Cerebellar nuclear complex (tissue), 1 donor: ENCODE results near the gene LMF1.
"Not testable (repeated sequence)": the region's sequence is repeated elsewhere in the genome, so short reads cannot be mapped to it uniquely, and the experiment has no call there.

Experiments used
- DNase-seq, 2 experiments: peaks; one replicate each; lab custom pipeline; 2025; lab: John Stamatoyannopoulos, UW

Gene LMF1

GRCh38 chr16:850668-851067 is 120.1 kb downstream of the LMF1 start:
- DNase-seq: no peak

DNA sequence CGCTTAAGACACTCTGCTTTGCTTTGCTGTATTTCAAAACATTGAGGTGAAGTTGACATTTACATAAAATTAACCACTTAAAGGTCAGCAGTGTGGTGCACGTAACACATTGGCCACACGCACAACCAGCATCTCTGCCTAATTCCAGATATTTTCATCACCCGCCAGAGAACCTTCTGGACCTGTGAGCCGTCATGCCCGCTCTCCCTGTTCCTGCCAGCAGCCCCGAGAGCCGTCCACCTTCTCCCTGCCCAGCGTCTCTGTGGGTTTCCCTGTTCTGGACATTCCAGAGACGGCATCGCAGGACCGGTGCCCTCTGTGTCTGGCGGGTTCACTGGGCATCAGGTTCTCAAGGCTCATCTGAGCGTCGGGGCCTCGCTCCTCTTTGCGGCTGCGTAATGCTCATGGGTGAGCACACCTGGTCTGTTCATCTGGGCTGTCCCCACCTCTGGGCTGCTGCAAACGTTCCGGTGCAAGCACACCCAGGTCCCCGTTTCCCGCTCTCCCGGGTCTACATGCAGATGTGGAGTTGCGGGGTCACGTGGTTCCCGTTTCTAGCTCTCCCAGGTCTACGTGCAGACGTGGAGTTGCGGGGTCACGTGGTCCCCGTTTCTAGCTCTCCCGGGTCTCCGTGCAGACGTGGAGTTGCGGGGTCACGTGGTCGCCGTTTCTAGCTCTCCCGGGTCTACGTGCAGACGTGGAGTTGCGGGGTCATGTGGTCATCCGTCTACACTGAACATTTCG is 122.1 kb downstream of the LMF1 start:
- DNase-seq: no peak

DNA sequence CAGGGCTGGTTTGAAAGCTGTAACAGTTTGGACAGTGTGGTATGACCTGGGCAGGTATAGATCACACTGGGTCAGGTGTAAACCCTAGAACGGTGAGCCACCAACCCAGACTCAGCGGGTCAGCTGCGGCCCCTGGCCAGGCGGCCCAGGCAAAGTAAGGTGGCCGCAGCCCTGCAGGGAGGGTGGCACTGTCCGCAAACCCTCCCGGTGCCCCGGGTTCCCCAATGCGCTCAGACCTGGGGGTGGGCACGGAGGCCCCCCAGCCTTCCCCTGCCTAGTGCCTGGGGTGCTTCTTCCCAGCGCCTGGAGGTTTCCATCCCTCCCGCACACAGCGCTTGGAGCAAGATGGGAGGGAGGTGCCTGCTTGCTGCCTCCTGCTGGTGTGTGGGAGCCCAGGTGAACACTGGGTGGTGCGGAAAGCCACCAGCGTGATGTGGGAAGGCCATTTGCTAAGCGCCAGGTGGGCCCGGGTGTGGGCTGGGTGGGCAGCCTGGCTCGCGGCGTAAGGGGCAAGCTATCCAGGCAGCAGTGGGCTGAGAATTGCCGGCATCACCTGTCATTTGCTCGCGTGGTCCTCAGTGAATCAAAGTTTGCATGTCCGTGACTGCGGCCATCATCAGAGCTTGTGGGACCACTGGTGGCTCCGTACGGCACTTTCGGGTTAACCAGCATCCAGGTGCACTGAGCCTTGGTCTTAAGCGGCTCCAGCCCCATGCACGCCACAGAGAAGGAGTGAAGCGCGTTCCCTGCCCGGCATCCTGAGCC is 122.9 kb downstream of the LMF1 start:
- no peak for DNase-seq

DNA sequence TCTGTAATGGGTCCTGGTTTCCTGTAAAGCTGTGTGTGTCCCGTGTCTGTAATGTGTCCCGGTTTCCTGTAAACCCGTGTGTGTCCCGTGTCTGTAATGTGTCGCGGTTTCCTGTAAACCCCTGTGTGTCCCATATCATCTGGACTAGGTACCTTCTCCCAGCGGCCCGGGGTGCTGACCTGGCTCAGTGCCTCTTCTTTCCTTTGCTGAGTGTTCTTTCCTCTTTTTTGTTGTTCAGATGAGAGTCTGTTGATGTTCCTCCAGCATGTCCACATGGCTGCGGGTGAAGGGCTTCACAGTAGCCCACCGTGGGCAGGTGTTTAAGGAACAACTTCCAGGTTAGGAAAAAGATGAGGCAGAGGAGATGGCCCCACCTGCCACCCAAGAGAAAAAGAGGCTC is 123.6 kb downstream of the LMF1 start:
- DNase-seq: no peak

- no peak for DNase-seq
Measured at GRCh38 chr16:845351-845745, 125.4 kb downstream of the LMF1 start.

- DNase-seq: no peak
Measured at GRCh38 chr16:844638-845350, 126.0 kb downstream of the LMF1 start.

GRCh38 chr16:843771-844170 is 127.0 kb downstream of the LMF1 start:
- DNase-seq: no peak

DNA sequence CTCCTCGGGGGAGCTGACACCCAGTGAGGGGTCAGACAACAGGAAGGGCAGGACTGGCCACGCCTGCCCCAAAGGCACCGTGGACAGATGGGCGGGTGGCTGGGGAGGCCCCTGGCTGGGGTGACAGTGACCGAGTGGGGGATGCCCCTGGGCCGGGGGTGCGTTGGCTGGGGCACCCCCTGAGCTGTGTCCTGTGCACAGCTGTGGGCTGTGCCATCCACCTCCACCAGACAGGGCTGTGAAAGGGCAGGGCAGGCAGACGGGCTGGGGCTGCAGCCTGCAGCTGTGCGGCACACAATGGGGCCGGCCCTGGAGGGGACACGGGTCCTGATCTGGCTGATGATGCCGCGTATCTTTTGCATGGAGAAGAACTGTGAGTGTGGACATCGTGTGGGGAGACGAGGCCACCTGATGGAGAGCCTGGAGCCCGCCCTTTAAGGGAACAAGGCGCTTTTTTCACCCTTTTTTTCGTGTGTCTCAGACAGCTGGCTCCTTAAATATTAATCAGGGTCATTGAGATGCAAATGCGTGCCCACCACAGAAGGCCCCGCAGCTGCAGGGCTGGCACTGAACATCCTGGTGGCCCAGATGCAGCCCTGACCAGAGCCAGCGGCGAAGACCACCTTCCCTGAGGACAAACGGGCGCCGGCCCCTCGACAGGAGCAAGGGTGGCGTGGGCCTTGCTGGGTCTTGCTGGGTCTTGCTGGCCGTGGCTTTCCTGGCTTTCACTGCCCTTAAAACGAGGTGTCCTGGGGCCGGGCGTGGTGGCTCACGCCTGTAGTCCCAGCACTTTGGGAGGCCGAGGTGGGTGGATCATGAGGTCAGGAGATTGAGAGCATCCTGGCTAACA is 127.8 kb downstream of the LMF1 start:
- DNase-seq: no peak

GRCh38 chr16:842061-842476 is 128.7 kb downstream of the LMF1 start:
- no peak for DNase-seq

DNA sequence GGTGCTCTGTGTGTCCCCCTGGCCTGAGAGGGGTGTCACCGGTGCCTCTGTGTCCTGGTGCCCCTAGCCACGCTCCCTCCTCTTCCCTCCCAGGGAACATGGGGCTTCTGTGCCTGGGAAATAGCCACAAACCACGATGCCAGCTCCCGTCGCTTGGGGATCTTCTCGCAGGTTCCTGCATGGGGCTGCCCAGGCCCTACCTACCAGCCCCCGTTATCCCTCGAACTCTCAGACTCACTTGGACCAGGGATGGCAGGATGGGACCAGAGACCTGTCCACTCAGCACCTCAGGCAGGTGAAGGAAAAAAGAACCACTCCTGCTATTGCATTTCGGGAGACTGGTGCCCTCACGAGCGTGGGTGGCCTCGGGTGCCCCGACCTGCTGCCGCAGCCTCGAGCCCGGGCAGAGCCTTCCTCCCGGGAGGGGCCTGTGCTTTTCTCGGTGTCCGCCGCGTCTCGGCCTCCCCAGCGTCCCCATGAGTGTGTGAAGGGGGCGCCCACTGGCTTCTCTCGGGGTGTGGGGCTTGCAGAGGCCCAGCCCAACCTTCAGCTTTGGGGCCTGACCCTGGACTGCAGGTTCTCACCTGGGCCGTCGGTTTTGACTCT is 129.2 kb downstream of the LMF1 start:
- DNase-seq: no peak

GRCh38 chr16:840561-841454 is 130.0 kb downstream of the LMF1 start:
- DNase-seq: no peak

DNA sequence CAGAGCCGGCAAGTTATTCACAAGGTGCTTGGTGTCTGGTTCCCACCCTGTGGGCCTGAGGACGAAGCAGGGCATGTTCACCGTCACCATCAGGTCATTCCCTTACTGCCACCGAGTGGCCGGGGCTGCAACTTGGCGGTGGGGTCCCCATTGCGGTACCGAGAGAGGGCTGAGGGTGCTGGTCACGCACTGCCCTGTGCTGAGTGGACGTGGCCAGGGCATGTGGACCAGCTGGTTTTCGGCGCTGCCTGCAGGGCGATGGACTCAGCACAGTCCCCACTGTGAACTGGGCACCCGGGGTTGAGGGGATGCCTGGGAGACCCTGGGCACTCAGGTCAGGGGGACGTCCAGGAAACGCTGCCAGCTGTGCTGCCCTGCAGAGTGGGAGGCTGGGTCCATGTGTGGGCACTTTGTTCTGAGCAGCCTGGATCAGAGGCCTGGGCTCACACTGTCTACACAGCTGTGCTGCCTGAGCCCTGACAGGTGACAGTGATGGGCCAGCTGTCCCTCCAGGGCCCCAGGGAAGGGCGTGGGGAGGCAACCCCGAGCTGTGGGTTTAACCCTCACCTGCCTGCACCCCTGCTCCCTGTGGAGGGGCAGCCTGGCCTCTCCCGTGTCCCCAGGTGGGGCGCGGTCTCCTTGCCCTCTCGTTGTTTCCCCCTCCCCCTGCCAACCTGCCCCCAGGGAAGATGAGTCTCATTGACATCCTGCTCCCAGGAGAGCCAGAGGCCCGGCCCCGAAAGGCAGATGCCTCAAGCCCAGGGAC is 131.0 kb downstream of the LMF1 start:
- no peak for DNase-seq

DNA sequence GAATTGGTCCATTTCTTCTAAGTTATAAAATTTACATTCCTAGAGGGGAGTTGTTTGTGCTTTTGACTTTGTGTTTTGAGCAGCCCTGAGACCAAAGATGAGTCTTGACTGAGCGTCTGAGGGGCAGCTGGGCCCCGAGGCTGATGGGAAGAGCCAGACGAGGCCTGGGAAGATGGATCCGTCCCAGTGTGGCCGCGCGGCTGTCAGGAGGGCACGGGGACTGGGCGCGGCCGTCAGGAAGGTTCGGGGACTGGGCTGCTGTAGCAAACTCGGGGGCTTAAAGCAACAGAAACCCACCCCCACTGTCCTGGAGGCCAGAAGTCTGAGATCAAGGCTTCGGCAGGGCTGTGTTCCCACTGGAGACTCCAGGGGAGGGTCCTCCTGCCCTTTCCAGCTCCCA is 132.0 kb downstream of the LMF1 start:
- DNase-seq: no peak

DNA sequence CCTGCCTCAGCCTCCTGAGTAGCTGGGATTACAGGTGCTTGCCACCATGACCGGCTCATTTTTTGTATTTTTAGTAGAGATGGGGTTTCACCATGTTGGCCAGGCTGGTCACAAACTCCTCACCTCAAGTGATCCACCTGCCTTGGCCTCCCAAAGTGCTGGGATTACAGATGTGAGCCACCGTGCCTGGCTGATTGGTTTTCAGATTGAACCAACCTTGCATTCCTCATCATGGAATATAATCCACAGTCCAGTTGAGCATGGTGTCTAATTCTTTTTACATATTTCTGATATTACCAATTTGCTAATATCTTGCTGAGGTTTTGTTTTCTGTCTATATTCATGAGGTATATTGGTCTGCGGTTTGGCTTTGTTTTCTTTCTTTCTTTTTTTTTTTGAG is 134.0 kb downstream of the LMF1 start:
- DNase-seq: not testable (repeated sequence)

GRCh38 chr16:836221-836620 is 134.6 kb downstream of the LMF1 start:
- no peak for DNase-seq

DNA sequence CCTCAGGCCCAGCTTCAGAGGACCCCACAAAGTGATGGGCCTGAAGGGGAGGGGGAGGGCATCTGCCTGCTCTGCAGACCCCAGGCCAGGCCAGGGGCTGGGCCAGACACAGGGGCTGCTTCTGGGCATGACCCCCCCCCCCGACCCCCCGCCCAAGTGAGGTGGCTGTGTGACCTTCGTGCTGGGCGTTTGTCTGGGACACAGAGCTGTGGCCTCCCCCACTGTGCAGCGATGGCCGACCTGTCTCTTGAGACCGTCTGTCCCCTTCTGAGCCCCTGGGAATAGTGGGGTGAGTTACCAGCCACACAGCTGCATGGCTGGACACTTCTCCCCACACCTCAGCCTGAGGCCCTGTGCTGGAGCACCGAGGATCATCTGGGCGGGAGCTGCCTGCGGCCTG is 135.4 kb downstream of the LMF1 start:
- DNase-seq: no peak

DNA sequence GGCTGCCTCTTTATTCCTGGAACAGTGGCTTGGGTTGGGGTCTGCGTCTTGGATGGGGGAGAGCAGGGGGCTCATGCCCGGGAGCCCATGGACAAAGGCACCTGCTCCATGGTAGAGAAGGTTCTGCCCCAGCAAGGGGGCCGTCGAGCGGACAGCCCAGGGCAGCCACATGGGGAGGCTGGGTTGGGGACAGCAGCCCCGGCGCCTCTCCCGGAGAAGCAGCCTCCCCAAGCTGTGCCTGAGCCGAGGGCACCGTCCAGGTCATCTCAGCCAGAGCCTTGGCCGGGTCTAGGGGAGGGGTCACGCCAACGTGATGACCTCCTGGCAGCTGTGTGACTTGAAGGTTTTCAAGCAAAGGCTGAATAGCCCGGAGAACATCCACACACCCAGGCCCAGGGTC is 137.4 kb downstream of the LMF1 start:
- DNase-seq: no peak

DNA sequence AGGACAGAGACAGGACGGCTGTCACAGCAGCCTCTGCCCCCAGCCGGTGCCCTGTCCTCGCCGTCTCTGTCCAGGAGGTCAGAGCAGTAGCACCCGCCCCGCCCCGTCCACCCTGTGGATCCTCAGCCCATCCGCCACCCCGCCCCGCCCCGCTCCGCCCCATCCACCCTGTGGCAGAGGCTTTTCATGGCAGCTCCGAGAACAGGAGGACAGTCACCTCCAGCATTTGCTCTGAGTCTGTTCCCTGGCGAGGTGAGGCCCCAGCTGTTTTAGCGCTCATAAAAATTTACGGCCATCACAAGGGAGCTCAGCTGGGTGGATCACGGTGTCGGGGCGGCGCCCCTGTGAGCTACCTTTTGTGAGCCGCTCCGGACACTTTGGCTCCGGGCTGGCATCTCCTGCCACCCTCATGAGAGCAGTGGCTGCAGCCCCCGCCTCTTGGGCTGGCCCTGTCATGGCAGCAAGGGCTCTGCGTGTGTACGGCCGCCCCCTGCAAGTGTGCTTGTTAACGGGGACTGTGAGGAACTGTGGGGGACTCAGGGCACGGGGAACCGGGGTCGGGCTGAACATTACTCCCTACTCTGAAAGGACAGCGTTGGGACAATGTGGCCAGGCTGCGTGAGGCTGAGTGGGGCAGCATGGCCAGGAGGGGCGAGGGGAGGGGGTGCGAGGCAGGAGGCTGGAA is 138.0 kb downstream of the LMF1 start:
- DNase-seq: no peak
